ENCODE data around the gene LMNTD2. TPM values are rescaled to one million over a fixed set of nuclear protein-coding genes. Genes with fewer than 3 reads are reported as not detected.

The LMNTD2 gene
- total RNA-seq, 1 experiment from 2014 or later, result 7.8 TPM

DNA sequence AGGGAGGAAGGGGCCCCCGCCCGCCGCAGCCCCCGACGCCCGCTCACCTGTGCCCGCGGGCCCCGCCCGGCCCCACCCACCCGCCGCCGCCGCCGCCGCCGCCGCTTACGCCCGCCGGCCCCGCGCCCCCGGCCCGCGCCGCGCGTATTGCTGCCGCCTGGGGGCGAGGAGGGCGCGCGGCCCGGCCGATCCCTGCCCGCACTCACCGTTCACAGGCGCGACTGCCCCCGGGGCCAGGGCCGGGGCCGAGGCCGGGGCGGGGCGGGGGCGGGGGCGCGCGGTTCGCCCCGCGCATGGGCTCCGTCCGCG, 25.4 kb downstream of the LMNTD2 start:
- Mint-ChIP-seq H3K27me3 (ENCODE audit: unreplicated experiment) (no peaks in the 10 kb centered on the region), H3K27ac (ENCODE audit: unreplicated experiment) (no peak overlapping the region), H3K9me3 (ENCODE audit: low read depth, unreplicated experiment) (no peaks in the 10 kb centered on the region), H3K4me3 (ENCODE audit: low read depth, unreplicated experiment) (peak overlapping the region; percentile 90), H3K4me1 (ENCODE audit: low read depth, unreplicated experiment) (peaks cover 7% of the 10 kb centered on the region), H3K36me3 (ENCODE audit: insufficient read depth, unreplicated experiment) (peaks cover 56% of the 10 kb centered on the region)
- TF ChIP-seq, protein P1, sequence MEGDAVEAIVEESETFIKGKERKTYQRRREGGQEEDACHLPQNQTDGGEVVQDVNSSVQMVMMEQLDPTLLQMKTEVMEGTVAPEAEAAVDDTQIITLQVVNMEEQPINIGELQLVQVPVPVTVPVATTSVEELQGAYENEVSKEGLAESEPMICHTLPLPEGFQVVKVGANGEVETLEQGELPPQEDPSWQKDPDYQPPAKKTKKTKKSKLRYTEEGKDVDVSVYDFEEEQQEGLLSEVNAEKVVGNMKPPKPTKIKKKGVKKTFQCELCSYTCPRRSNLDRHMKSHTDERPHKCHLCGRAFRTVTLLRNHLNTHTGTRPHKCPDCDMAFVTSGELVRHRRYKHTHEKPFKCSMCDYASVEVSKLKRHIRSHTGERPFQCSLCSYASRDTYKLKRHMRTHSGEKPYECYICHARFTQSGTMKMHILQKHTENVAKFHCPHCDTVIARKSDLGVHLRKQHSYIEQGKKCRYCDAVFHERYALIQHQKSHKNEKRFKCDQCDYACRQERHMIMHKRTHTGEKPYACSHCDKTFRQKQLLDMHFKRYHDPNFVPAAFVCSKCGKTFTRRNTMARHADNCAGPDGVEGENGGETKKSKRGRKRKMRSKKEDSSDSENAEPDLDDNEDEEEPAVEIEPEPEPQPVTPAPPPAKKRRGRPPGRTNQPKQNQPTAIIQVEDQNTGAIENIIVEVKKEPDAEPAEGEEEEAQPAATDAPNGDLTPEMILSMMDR (IDR thresholded peaks at IDR 0.05; ENCODE audit: unreplicated experiment), result no peak
- DNase-seq, result no peak
- no TSS peak for BruUV-seq (replicated peaks)
- intact Hi-C loops (cut with micrococcal nuclease; ENCODE audit: unreplicated experiment), result no loop called here
- CTCF ChIA-PET, result interaction anchor here (0.6 to 2.1 kb wide), 2 partner anchors 16 to 36 kb away, joined by 3 to 6 read pairs; no protein-coding TSS in a partner anchor

DNA sequence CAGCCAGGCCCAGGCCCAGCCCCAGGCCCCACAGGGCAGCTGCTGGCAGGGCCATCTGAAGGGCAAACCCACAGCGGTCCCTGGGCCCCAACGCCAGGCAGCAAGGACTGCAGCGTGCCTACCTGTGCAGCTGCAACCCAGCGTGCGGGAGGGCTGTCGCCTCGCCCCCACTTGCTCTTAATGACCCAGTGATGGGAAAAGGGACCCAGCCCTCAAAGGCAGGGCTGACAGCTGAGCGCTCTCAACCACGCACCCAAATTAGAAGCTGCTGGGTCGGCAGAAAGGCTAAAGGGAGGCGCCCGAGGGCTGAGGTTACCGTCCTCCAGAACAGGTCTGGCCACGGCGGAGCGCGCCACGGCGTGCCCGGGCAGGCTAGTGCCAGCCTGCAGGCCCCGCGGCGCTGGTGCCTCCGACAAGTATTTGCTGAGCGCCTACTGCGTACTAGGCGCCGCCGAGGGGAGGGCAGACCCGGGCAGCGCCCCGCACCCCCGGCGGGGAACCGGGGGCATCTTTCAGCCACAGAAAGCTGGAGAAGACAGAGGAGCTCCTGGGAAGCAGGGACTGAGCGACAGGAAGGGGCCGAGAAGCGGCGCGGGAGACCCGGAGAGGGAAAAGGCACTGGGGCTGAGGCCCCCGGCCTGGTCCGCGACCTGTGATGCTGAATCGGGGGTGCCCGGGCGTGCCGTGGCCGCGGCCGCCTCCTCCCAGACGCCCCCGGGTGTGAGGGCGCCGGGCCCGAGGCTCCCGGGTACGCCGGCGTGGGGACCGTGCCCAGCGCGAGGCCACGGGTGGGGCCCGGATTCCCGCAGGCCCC, 25.9 kb downstream of the LMNTD2 start:
- CTCF ChIA-PET, result interaction anchor here (0.6 kb wide), 2 partner anchors 16 to 37 kb away, joined by 3 read pairs; no protein-coding TSS in a partner anchor
- H3K27me3 Mint-ChIP-seq (ENCODE audit: unreplicated experiment), result no peaks in the 10 kb centered on the region
- H3K27ac Mint-ChIP-seq (ENCODE audit: unreplicated experiment), result no peak overlapping the region
- H3K36me3 Mint-ChIP-seq (ENCODE audit: insufficient read depth, unreplicated experiment), result peaks cover 56% of the 10 kb centered on the region
- intact Hi-C loops (cut with micrococcal nuclease; ENCODE audit: unreplicated experiment), result no loop called here
- peak; percentile 47 for DNase-seq
- H3K4me3 Mint-ChIP-seq (ENCODE audit: low read depth, unreplicated experiment), result peak overlapping the region; percentile 90
- no peaks in the 10 kb centered on the region for H3K9me3 Mint-ChIP-seq (ENCODE audit: low read depth, unreplicated experiment)
- TF ChIP-seq, protein P1 (IDR thresholded peaks at IDR 0.05; ENCODE audit: unreplicated experiment), result no peak
- H3K4me1 Mint-ChIP-seq (ENCODE audit: low read depth, unreplicated experiment), result peaks cover 7% of the 10 kb centered on the region
- no TSS peak for BruUV-seq (replicated peaks)

DNA sequence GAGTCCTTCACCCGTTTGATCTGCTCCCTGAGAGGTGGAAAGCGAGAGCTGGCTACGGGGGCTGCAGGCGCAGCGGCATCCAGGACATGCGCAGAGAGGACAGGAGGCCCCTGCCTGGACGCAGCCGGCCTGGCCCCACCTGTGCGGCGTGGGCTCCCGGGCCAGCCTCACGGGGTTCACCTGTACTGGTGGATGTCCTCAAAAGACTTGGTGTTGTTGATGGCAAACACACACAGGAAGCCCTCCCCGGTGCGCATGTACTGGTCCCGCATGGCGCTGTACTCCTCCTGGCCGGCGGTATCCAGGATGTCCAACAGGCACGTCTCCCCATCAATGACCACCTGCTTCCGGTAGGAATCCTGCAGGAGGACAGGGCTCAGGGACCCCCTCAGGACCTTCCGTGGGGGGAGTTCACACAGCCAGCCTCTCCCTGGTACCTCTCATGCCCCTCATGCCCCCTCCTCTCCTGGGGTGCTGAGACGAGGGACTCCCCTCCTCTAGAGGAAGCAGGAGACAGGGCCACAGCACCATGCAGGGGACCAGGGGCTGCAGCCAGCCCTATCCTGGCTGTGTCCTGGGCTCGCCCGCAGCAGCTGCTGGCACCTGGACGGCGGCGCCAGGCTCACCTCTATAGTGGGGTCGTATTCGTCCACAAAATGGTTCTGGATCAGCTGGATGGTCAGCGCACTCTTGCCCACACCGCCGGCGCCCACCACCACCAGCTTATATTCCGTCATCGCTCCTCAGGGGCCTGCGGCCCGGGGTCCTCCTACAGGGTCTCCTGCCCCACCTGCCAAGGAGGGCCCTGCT, 26.7 kb downstream of the LMNTD2 start:
- CTCF ChIA-PET, result interaction anchor here (0.6 kb wide), 1 partner anchor 15 kb away, joined by 3 read pairs; no protein-coding TSS in a partner anchor
- Mint-ChIP-seq H3K36me3 (ENCODE audit: insufficient read depth, unreplicated experiment) (peaks cover 56% of the 10 kb centered on the region), H3K4me3 (ENCODE audit: low read depth, unreplicated experiment) (peak overlapping the region; percentile 90), H3K27ac (ENCODE audit: unreplicated experiment) (no peak overlapping the region), H3K9me3 (ENCODE audit: low read depth, unreplicated experiment) (no peaks in the 10 kb centered on the region), H3K4me1 (ENCODE audit: low read depth, unreplicated experiment) (peaks cover 7% of the 10 kb centered on the region), H3K27me3 (ENCODE audit: unreplicated experiment) (no peaks in the 10 kb centered on the region)
- no peak for DNase-seq
- intact Hi-C loops (cut with micrococcal nuclease; ENCODE audit: unreplicated experiment), result no loop called here
- TSS peak; percentile 54 for BruUV-seq (replicated peaks)
- TF ChIP-seq, protein P1 (IDR thresholded peaks at IDR 0.05; ENCODE audit: unreplicated experiment), result no peak

DNA sequence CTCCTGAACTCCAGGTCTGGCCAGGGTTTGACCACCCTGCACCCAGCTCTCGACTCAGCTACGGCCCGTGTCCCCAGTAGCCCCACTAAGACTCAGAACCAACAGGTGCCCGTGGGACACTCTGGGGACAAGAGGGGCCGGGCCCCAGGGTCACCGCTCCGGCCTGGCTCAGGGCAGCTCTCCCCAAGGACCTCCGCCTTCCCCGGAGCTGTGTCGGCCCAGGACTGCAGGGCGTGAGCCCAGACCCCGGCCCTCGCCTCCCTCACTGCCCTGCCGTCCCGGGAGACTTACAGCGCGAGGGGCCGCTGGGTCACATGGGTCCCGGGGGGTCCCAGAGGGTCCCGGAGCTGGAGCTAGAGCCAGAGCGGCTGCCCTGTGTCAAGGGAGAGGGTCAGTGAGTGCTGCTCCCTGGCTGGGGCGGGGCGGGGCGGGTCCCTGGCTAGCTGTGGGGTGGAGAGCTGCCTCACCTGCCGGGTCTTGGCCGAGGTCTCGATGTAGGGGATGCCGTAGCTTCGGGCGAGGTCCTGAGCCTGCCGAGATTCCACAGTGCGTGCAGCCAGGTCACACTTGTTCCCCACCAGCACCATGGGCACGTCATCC, 27.5 kb downstream of the LMNTD2 start:
- no peak overlapping the region for H3K27ac Mint-ChIP-seq (ENCODE audit: unreplicated experiment)
- TF ChIP-seq, protein P1 (IDR thresholded peaks at IDR 0.05; ENCODE audit: unreplicated experiment), result no peak
- BruUV-seq (replicated peaks), result no TSS peak
- H3K36me3 Mint-ChIP-seq (ENCODE audit: insufficient read depth, unreplicated experiment), result peaks cover 54% of the 10 kb centered on the region
- DNase-seq, result no peak
- no peaks in the 10 kb centered on the region for H3K27me3 Mint-ChIP-seq (ENCODE audit: unreplicated experiment)
- H3K4me3 Mint-ChIP-seq (ENCODE audit: low read depth, unreplicated experiment), result no peak overlapping the region
- intact Hi-C loops (cut with micrococcal nuclease; ENCODE audit: unreplicated experiment), result no loop called here
- peaks cover 7% of the 10 kb centered on the region for H3K4me1 Mint-ChIP-seq (ENCODE audit: low read depth, unreplicated experiment)
- CTCF ChIA-PET, result no interaction called here
- no peaks in the 10 kb centered on the region for H3K9me3 Mint-ChIP-seq (ENCODE audit: low read depth, unreplicated experiment)
